HG02642 (cell line): ENCODE results near the gene ITGB3.
A peak's percentile ranks its signal among the peaks of the same experiment; 100 is the strongest.
"Not testable (repeated sequence)": the region's sequence is repeated elsewhere in the genome, so short reads cannot be mapped to it uniquely, and the experiment has no call there.

Experiments used
- ATAC-seq: cut with Tn5 transposase; IDR thresholded peaks from one replicate; pipeline ENCODE4 v1.9.1; 2021; ENCODE audit warnings: mild to moderate bottlenecking; ENCODE audit not compliant: unreplicated experiment, poor library complexity

The ITGB3 gene

GRCh38 chr17:47253541-47254402 lies at the start of gene ITGB3:
ITGB3 (plus strand) TSS chr17:47253827; CDS start chr17:47253862, 35 bp downstream.
- peak; percentile 89 for ATAC-seq

- ATAC-seq: no peak
Observed at GRCh38 chr17:47203984-47204721, 49.5 kb upstream of the ITGB3 start.

- peak; percentile 51 for ATAC-seq
Observed at GRCh38 chr17:47204722-47205418, 48.8 kb upstream of the ITGB3 start.

- ATAC-seq: peak; percentile 52
Observed at GRCh38 chr17:47205419-47205963, 48.1 kb upstream of the ITGB3 start.

GRCh38 chr17:47207143-47208067 lies 46.2 kb upstream of the ITGB3 start:
- ATAC-seq: no peak

- no peak for ATAC-seq
Observed at GRCh38 chr17:47208744-47209488, 44.7 kb upstream of the ITGB3 start, which contains the start of gene MYL4. MYL4 (plus strand) TSS chr17:47209348; CDS start chr17:47209423, 75 bp downstream.

- no peak for ATAC-seq
Observed at GRCh38 chr17:47209499-47209898, 44.1 kb upstream of the ITGB3 start.

GRCh38 chr17:47210105-47210504 lies 43.5 kb upstream of the ITGB3 start:
- ATAC-seq: no peak

- no peak for ATAC-seq
Observed at GRCh38 chr17:47210779-47211178, 42.8 kb upstream of the ITGB3 start.

GRCh38 chr17:47212458-47212857 lies 41.2 kb upstream of the ITGB3 start:
- ATAC-seq: no peak

- no peak for ATAC-seq
Observed at GRCh38 chr17:47213540-47213939, 40.1 kb upstream of the ITGB3 start.

GRCh38 chr17:47214931-47215330 lies 38.7 kb upstream of the ITGB3 start:
- ATAC-seq: no peak

GRCh38 chr17:47216821-47217220 lies 36.8 kb upstream of the ITGB3 start:
- ATAC-seq: not testable (repeated sequence)

GRCh38 chr17:47217279-47217678 lies 36.3 kb upstream of the ITGB3 start:
- ATAC-seq: not testable (repeated sequence)

GRCh38 chr17:47218896-47219430 lies 34.7 kb upstream of the ITGB3 start:
- ATAC-seq: no peak

GRCh38 chr17:47219621-47220475 lies 33.8 kb upstream of the ITGB3 start:
- ATAC-seq: no peak

GRCh38 chr17:47220531-47220999 lies 33.1 kb upstream of the ITGB3 start:
- no peak for ATAC-seq
